ENCODE results near the gene PBOV1. TPM values are rescaled to one million over a fixed set of nuclear protein-coding genes. Genes with fewer than 3 reads are reported as not detected.

PBOV1 gene
- total RNA-seq, 2 experiments from 2014 or later = not detected

DNA sequence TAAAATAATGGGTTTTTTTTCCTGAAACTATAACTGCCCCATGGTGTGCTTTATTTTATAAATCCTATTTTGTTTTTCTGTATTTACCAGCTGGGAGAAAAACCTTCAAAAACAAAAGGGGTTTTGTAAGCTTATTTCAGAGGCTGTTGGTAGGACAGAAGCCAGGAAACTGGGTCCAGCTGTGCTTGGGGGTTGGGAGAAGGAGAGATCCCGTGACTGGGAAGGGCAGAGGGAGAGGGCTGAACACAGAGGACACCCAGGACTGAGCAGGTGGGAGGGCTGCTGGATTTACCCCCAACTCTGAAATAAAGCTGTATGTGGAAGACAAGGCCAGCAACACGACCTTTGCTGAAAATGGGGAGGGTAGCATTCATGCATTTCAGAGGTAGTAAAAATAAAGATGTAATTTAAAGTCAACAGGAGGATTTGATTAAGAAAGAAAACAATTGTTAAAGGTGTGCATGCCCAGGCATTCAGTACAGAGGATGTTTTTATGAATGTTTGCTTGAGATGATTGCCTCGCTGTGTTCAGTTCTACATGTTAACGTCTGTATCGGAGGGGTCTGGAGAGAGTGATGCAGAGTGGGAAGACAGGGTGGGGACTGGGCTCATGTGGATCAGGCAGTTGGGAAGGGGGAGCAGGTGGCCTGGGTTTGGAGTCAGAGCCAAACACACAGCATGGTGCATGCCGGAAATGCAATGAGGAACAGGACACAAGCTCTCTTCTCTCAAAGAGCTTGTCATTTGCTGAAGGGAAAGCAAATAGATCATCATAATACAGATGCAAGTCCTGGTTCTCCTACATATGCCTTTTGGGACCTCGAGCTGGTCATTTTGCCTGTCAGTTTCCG is 35.1 kb downstream of the PBOV1 start:
- POLR2A ChIA-PET = interaction anchor here (0.6 to 0.7 kb wide), 3 partner anchors 11 to 106 kb away, joined by 3 to 4 read pairs (median 3); no protein-coding TSS in a partner anchor
- H3K36me3 ChIP-seq (ENCODE audit: insufficient read depth, low read length) = no peaks in the 10 kb centered on the region
- no peaks in the 10 kb centered on the region for H3K9me3 ChIP-seq (ENCODE audit: low read length)
- no peak for TF ChIP-seq EZH2phosphoT487 (IDR thresholded peaks at IDR 0.05; ENCODE audit: borderline replicate concordance, low read depth, low read length)
- TF ChIP-seq CTCF (conservative IDR thresholded peaks at IDR 0.05; ENCODE audit: low read length) = no peak
- intact Hi-C loops (cut with micrococcal nuclease; ENCODE audit: unreplicated experiment) = no loop called here
- no peak for DNase-seq (ENCODE audit: low spot score)
- no peaks in the 10 kb centered on the region for H3K9me2 ChIP-seq (ENCODE audit: insufficient read depth, low read length)
- no peaks in the 10 kb centered on the region for H3K4me1 ChIP-seq (ENCODE audit: insufficient read depth, low read length, poor library complexity, severe bottlenecking)
- no peak overlapping the region for H2AFZ ChIP-seq (ENCODE audit: low read length)
- no peak overlapping the region for H3K4me3 ChIP-seq (ENCODE audit: low read depth, low read length, poor library complexity, severe bottlenecking)
- no peaks in the 10 kb centered on the region for H4K20me1 ChIP-seq (ENCODE audit: insufficient read depth, low read length)
- CTCF ChIA-PET (ENCODE audit: unreplicated experiment) = no interaction called here
- BruUV-seq (replicated peaks) = no TSS peak
- no peak overlapping the region for H3K4me2 ChIP-seq (ENCODE audit: low read length)
- no peaks in the 10 kb centered on the region for H3K79me2 ChIP-seq (ENCODE audit: insufficient read depth, low read depth, low read length)
- no peak overlapping the region for H3K27ac ChIP-seq (ENCODE audit: low read depth, low read length, poor library complexity, severe bottlenecking)

DNA sequence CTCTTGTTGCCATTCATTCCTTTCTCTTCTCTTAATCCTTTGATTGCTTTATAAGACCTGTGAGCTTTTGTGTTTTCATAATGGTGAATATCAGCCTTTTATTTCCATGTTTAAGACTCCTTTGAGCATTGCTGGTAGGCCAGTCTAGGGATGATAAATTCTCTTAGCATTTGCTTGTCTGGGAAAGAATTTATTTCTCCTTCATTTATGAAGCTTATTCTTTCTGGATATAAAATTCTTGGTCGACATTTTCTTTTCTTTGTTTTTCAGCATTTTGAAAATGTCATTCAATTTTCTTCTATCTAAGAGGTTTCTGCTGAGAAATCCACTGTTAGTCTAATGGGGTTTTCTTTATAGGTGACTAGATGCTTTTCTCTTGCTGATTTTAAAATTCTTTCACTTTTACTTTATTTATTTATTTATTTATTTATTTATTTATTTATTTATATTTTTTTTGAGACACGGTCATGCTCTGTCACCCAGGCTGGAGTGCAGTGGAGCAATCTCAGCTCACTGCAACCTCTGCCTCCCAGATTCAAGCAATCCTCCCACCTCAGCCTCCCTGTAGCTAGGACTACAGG is 41.5 kb downstream of the PBOV1 start:
- Histone ChIP-seq H3K27ac (ENCODE audit: low read depth, low read length, poor library complexity, severe bottlenecking) (no peak overlapping the region), H3K4me2 (ENCODE audit: low read length) (no peak overlapping the region), H3K9me2 (ENCODE audit: insufficient read depth, low read length) (no peaks in the 10 kb centered on the region), H3K36me3 (ENCODE audit: insufficient read depth, low read length) (no peaks in the 10 kb centered on the region), H2AFZ (ENCODE audit: low read length) (no peak overlapping the region), H3K9me3 (ENCODE audit: low read length) (peaks cover 9% of the 10 kb centered on the region; the same call in 1 of the 2 replicates), H3K79me2 (ENCODE audit: insufficient read depth, low read depth, low read length) (no peaks in the 10 kb centered on the region), H3K4me3 (ENCODE audit: low read depth, low read length, poor library complexity, severe bottlenecking) (no peak overlapping the region), H3K4me1 (ENCODE audit: insufficient read depth, low read length, poor library complexity, severe bottlenecking) (no peaks in the 10 kb centered on the region), H4K20me1 (ENCODE audit: insufficient read depth, low read length) (no peaks in the 10 kb centered on the region)
- ChIA-PET POLR2A (no interaction called here), CTCF (ENCODE audit: unreplicated experiment) (no interaction called here)
- BruUV-seq (replicated peaks) = no TSS peak
- TF ChIP-seq CTCF (conservative IDR thresholded peaks at IDR 0.05; ENCODE audit: low read length) = no peak
- TF ChIP-seq EZH2phosphoT487 (IDR thresholded peaks at IDR 0.05; ENCODE audit: borderline replicate concordance, low read depth, low read length) = no peak
- intact Hi-C loops (cut with micrococcal nuclease; ENCODE audit: unreplicated experiment) = no loop called here
- no peak for DNase-seq (ENCODE audit: low spot score)

DNA sequence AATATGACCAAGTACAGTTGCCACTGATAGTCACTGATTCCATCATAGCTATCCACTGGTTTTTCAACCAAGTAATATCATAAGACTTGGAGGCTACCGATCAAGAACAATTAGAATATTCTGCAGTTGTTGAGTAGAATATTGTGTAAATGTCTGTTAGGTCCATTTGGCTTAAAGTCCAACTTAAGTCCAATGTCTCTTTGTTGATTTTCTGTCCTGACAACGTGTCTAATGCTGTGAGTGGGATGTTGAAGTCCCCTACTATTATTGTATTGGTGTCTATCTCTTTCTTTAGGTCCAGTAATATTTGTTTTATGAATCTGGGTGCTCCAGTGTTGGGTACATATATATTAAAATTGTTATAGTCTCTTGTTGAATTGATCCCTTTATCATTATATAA is 42.7 kb downstream of the PBOV1 start:
- POLR2A ChIA-PET = no interaction called here
- no peaks in the 10 kb centered on the region for H3K9me2 ChIP-seq (ENCODE audit: insufficient read depth, low read length)
- TF ChIP-seq EZH2phosphoT487 (IDR thresholded peaks at IDR 0.05; ENCODE audit: borderline replicate concordance, low read depth, low read length) = no peak
- TF ChIP-seq CTCF (conservative IDR thresholded peaks at IDR 0.05; ENCODE audit: low read length) = no peak
- no peaks in the 10 kb centered on the region for H4K20me1 ChIP-seq (ENCODE audit: insufficient read depth, low read length)
- CTCF ChIA-PET (ENCODE audit: unreplicated experiment) = no interaction called here
- H3K4me3 ChIP-seq (ENCODE audit: low read depth, low read length, poor library complexity, severe bottlenecking) = no peak overlapping the region
- H3K4me2 ChIP-seq (ENCODE audit: low read length) = no peak overlapping the region
- no peaks in the 10 kb centered on the region for H3K79me2 ChIP-seq (ENCODE audit: insufficient read depth, low read depth, low read length)
- no peak overlapping the region for H3K27ac ChIP-seq (ENCODE audit: low read depth, low read length, poor library complexity, severe bottlenecking)
- H3K4me1 ChIP-seq (ENCODE audit: insufficient read depth, low read length, poor library complexity, severe bottlenecking) = no peaks in the 10 kb centered on the region
- DNase-seq (ENCODE audit: low spot score) = no peak
- no peaks in the 10 kb centered on the region for H3K36me3 ChIP-seq (ENCODE audit: insufficient read depth, low read length)
- no peak overlapping the region for H2AFZ ChIP-seq (ENCODE audit: low read length)
- H3K9me3 ChIP-seq (ENCODE audit: low read length) = peaks cover 9% of the 10 kb centered on the region; the same call in 1 of the 2 replicates
- intact Hi-C loops (cut with micrococcal nuclease; ENCODE audit: unreplicated experiment) = no loop called here
- no TSS peak for BruUV-seq (replicated peaks)

Data from OCI-LY7 (cell line).